Neural cell (in vitro differentiated cells): ENCODE measurements around the gene UBE3A.

Experiments
- EP300 ChIP-seq: fragments of 450-650 bp; conservative IDR thresholded peaks from 2 replicates; pipeline ENCODE4 v1.6.1; 2014; ENCODE audit warnings: antibody characterized with exemption, mild to moderate bottlenecking, moderate library complexity; ENCODE audit not compliant: poor library complexity, severe bottlenecking
- EZH2 ChIP-seq: fragments of 200-600, 300-800 bp; shearing (Covaris generic), sonication (generic); IDR thresholded peaks from 2 replicates; pipeline ENCODE4 v1.6.1; 2014; ENCODE audit warnings: antibody characterized with exemption, low read length, borderline replicate concordance, mild to moderate bottlenecking; ENCODE audit not compliant: insufficient read depth, poor library complexity, severe bottlenecking
- MXI1 ChIP-seq: fragments of 450-650 bp; conservative IDR thresholded peaks from 2 replicates; pipeline ENCODE4 v1.6.1; 2014; ENCODE audit warnings: antibody characterized with exemption, mild to moderate bottlenecking; ENCODE audit not compliant: poor library complexity, severe bottlenecking
- RAD21 ChIP-seq: fragments of 450-650 bp; conservative IDR thresholded peaks from 2 replicates; pipeline ENCODE4 v1.6.1; 2014; ENCODE audit warnings: antibody characterized with exemption, mild to moderate bottlenecking, moderate library complexity
- TAF1 ChIP-seq: IDR thresholded peaks from 2 replicates; pipeline ENCODE4 v1.6.1; 2012; ENCODE audit warnings: low read depth
- TF ChIP-seq, protein P1 (sequence below): fragments of 450-650 bp; IDR thresholded peaks from 2 replicates; pipeline ENCODE4 v1.5.1; 2014; ENCODE audit warnings: antibody characterized with exemption, mild to moderate bottlenecking, moderate library complexity; ENCODE audit not compliant: poor library complexity, severe bottlenecking
- TF ChIP-seq, protein P2 (sequence below): IDR thresholded peaks from 2 replicates; pipeline ENCODE4 v1.6.1; 2012; ENCODE audit warnings: borderline replicate concordance

DNA sequence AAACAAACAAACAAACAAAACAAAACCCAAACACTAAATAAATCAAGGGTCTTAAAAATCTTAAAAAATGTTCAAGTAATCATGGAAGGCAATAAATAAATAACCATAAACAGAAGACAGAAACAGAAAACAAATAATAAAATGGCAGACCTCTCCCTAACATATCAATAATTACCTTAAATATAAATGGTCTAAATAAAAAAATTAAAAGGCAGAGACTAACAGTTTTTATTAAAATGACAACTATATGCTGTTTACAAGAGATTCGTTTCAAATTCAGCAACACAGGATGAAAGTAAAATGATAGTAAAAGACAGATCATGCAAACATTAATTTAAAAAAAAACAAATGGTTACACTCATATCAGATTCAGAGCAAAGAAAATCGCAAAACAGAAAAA is 91.1 kb downstream of the UBE3A start:
- TF ChIP-seq, protein P1, sequence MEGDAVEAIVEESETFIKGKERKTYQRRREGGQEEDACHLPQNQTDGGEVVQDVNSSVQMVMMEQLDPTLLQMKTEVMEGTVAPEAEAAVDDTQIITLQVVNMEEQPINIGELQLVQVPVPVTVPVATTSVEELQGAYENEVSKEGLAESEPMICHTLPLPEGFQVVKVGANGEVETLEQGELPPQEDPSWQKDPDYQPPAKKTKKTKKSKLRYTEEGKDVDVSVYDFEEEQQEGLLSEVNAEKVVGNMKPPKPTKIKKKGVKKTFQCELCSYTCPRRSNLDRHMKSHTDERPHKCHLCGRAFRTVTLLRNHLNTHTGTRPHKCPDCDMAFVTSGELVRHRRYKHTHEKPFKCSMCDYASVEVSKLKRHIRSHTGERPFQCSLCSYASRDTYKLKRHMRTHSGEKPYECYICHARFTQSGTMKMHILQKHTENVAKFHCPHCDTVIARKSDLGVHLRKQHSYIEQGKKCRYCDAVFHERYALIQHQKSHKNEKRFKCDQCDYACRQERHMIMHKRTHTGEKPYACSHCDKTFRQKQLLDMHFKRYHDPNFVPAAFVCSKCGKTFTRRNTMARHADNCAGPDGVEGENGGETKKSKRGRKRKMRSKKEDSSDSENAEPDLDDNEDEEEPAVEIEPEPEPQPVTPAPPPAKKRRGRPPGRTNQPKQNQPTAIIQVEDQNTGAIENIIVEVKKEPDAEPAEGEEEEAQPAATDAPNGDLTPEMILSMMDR: no peak
- TF ChIP-seq EZH2 (no peak), EP300 (no peak), RAD21 (no peak), TAF1 (no peak), MXI1 (no peak)
- TF ChIP-seq, protein P2, sequence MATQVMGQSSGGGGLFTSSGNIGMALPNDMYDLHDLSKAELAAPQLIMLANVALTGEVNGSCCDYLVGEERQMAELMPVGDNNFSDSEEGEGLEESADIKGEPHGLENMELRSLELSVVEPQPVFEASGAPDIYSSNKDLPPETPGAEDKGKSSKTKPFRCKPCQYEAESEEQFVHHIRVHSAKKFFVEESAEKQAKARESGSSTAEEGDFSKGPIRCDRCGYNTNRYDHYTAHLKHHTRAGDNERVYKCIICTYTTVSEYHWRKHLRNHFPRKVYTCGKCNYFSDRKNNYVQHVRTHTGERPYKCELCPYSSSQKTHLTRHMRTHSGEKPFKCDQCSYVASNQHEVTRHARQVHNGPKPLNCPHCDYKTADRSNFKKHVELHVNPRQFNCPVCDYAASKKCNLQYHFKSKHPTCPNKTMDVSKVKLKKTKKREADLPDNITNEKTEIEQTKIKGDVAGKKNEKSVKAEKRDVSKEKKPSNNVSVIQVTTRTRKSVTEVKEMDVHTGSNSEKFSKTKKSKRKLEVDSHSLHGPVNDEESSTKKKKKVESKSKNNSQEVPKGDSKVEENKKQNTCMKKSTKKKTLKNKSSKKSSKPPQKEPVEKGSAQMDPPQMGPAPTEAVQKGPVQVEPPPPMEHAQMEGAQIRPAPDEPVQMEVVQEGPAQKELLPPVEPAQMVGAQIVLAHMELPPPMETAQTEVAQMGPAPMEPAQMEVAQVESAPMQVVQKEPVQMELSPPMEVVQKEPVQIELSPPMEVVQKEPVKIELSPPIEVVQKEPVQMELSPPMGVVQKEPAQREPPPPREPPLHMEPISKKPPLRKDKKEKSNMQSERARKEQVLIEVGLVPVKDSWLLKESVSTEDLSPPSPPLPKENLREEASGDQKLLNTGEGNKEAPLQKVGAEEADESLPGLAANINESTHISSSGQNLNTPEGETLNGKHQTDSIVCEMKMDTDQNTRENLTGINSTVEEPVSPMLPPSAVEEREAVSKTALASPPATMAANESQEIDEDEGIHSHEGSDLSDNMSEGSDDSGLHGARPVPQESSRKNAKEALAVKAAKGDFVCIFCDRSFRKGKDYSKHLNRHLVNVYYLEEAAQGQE: no peak
